HG03159 (cell line): ENCODE results near the gene PRKCB.

Experiments used
- ATAC-seq: cut with Tn5 transposase; IDR thresholded peaks from one replicate; pipeline ENCODE4 v1.9.1; 2021; ENCODE audit warnings: mild to moderate bottlenecking, moderate library complexity; ENCODE audit not compliant: unreplicated experiment

Gene PRKCB

GRCh38 chr16:24118126-24118821 lies 282.5 kb downstream of the PRKCB start:
- ATAC-seq = no peak

- no peak for ATAC-seq
These were observed 284.0 kb downstream of the PRKCB start for GRCh38 chr16:24119807-24120206.

- no peak for ATAC-seq
These were observed 287.5 kb downstream of the PRKCB start for GRCh38 chr16:24123275-24123674.

- no peak for ATAC-seq
These were observed 288.5 kb downstream of the PRKCB start for GRCh38 chr16:24124291-24124690.

- ATAC-seq = no peak
These were observed 289.4 kb downstream of the PRKCB start for GRCh38 chr16:24125214-24125613.

- no peak for ATAC-seq
These were observed 293.7 kb downstream of the PRKCB start for GRCh38 chr16:24129412-24129918.

- no peak for ATAC-seq
These were observed 294.8 kb downstream of the PRKCB start for GRCh38 chr16:24130494-24131085.

- ATAC-seq = no peak
These were observed 295.5 kb downstream of the PRKCB start for GRCh38 chr16:24131294-24131693.

- no peak for ATAC-seq
These were observed 296.4 kb downstream of the PRKCB start for GRCh38 chr16:24132048-24132796.

GRCh38 chr16:24132797-24133155 lies 297.0 kb downstream of the PRKCB start:
- no peak for ATAC-seq

- no peak for ATAC-seq
These were observed 300.1 kb downstream of the PRKCB start for GRCh38 chr16:24135624-24136565.

GRCh38 chr16:24138024-24138423 lies 302.2 kb downstream of the PRKCB start:
- ATAC-seq = no peak

- ATAC-seq = no peak
These were observed 302.8 kb downstream of the PRKCB start for GRCh38 chr16:24138575-24138974.

GRCh38 chr16:24139282-24139681 lies 303.5 kb downstream of the PRKCB start:
- no peak for ATAC-seq

GRCh38 chr16:24140730-24141129 lies 304.9 kb downstream of the PRKCB start:
- no peak for ATAC-seq

GRCh38 chr16:24141466-24141865 lies 305.7 kb downstream of the PRKCB start:
- no peak for ATAC-seq

GRCh38 chr16:24141917-24142316 lies 306.1 kb downstream of the PRKCB start:
- ATAC-seq = no peak

- no peak for ATAC-seq
These were observed 310.1 kb downstream of the PRKCB start for GRCh38 chr16:24145927-24146326.

- ATAC-seq = no peak
These were observed 310.7 kb downstream of the PRKCB start for GRCh38 chr16:24146518-24146917.

- no peak for ATAC-seq
These were observed 313.3 kb downstream of the PRKCB start for GRCh38 chr16:24149102-24149501.

- ATAC-seq = no peak
These were observed 314.5 kb downstream of the PRKCB start for GRCh38 chr16:24150282-24150681.
